ENCODE data around the gene SUCO.
"Not testable (repeated sequence)": the region's sequence is repeated elsewhere in the genome, so short reads cannot be mapped to it uniquely, and the experiment has no call there.

Gene SUCO

GRCh38 chr1:172566196-172566997 lies 33.4 kb downstream of the SUCO start:
- DNase-seq = no peak

DNA sequence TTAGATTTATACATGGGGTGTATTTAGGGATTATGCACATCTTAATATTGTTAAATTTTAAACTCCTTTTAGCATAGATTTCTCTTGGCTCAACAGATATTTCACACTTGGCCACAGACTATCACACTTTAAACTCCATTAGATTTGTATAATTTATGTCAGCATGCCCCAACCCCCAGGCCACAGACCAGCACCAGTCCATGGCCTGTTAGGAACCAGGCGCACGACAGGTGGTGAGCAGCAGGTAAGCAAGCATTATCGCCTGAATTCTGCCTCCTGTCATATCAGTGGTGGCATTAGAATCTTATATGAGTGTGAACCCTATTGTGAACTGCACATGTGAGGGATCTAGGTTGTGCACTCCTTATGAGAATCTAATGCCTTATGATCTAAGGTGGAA lies 34.8 kb downstream of the SUCO start:
- DNase-seq = no peak

DNA sequence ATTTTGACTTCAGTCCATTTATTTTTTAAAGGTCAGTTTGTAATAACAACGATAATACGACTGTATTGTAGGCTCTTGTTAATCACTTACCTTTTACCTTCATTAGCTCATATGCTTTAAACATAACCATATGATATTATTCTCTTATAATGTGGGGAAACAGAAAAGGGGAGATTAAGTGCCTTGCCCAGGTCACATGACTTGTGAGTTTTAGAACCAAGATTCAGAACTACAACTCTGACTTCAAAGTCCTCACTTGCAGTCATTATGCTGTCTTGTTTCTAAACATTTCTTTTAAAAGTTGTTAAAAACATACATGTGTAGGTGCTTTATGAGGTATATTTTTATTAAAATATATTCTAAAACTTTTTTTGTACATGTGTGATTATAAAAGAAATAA lies 41.1 kb downstream of the SUCO start:
- DNase-seq = no peak

DNA sequence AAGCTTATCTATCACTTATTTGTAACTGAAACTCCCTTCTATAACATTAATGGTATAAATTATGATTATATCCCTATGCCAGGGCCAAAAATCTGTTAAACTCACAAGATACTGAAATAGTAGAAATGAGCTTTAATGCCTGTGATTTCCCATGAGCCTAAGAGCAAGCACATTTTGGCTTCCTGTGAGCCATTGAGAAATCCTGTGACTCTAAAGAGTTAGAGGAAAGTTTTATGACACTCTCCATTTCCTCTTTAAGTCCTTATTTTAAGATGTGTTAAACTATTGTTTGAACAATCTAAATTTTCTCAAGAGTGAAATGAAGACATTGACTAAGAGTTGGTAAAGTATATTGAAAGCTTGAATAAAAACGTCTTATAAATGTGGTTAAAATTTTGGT lies 45.6 kb downstream of the SUCO start:
- DNase-seq = no peak

DNA sequence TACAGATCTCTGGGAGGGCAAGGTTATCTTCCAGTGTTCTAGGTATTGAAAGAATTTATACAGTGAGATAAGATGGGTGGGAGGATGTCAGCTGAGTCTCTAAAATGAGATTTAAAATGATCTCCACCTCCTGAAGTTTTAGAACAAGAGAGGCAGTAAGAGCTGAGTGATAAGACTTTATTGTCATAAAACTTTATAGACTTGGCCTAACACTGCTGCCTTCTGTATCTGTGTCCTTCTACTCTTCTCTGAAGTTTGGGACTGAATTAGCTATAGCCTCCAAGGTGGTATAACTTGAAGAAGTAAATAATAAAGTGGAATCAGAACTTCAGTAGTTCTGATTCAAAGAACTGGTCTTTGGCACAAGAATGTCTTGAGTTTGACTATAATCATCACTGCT lies 48.3 kb downstream of the SUCO start:
- DNase-seq = no peak

DNA sequence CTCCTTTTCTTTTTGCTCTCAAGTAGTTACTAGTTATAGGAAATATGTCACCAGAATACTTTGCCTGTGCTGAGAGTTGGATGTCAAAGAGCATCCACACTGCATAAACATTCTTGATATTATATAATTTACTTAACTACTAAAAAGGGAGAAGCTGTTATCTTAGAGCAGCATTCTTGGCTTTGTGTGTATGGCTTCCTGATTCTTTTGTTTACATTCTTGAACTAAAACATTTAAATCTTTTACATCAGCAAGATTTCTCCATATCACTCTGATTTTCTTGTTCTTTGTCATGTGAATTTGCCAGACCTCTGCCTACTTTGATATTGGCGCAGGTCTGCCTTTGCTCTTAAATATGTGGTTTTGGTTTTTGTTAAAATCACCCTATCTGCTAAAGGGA lies 48.8 kb downstream of the SUCO start:
- no peak for DNase-seq

DNA sequence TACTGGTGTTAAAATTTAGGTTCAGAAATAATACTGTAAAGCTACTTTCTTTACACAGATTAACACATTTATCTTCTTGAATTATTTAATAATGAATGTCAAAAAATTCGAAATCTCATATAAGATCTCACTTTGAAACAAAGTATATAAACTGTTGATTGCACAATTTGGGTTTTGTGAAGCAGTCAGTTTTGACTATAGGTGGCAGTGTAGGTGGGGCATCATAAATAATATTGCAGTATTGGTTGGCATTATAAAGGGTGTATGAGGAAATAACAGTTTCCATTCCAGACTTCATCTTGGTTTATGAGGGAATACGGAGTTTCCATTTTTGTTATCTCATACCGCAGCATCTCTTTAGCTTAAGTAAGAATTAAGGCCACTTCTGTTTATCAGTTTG lies 49.9 kb downstream of the SUCO start:
- no peak for DNase-seq

DNA sequence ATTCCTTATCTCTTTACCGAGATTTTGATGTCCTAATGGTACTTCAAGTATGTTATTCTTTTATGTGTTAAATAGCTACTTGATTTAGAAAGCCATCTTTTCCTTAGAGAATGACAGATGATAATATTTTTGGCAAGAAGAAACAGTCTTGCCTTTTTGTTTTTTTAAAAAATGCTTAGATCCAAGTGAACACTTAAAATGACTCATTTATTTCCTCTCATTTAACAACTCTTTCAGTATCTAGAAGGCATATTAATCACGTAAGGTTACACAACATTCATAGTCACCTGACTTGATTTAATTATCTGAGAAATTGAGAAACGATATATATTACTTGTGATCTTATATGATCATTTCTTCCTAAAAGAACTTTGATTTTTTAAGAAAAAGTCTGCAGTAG lies 52.4 kb downstream of the SUCO start:
- no peak for DNase-seq

DNA sequence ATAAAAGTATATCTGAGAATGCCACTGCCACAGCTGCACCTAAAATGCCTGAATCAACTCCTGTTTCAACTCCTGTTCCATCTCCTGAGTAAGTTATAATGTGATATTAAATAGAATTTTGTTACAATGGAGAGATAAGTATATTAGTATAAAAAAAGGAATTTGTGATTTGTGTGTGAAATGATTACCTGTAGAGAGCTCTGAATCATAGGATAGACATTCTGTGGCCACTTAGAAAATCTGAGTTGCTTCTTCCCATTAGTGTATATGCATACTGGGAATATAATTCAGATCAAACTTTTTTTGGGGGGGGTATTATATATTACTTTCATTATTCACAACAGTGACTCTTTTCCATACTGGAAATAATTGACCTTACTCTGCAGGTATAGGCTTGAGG lies 52.9 kb downstream of the SUCO start:
- DNase-seq = no peak

GRCh38 chr1:172588296-172589291 lies 55.6 kb downstream of the SUCO start:
- no peak for DNase-seq

GRCh38 chr1:172589553-172589952 lies 56.6 kb downstream of the SUCO start:
- DNase-seq = no peak

- DNase-seq = not testable (repeated sequence)
Observed at GRCh38 chr1:172591429-172591828, 58.5 kb downstream of the SUCO start.

DNA sequence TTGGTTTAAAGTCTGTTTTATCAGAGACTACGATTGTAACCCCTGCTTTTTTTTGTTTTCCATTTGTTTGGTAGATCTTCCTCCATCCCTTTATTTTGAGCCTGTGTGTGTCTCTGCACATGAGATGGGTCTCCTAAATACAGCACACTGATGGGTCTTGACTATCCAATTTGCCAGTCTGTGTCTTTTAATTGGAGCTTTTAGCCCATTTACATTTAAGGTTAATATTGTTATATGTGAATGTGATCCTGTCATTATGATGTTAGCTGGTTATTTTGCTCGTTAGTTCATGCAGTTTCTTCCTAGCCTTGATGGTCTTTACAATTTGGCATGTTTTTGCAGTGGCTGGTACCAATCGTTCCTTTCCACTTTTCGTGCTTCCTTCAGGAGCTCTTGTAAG lies 62.1 kb downstream of the SUCO start:
- DNase-seq = not testable (repeated sequence)

DNA sequence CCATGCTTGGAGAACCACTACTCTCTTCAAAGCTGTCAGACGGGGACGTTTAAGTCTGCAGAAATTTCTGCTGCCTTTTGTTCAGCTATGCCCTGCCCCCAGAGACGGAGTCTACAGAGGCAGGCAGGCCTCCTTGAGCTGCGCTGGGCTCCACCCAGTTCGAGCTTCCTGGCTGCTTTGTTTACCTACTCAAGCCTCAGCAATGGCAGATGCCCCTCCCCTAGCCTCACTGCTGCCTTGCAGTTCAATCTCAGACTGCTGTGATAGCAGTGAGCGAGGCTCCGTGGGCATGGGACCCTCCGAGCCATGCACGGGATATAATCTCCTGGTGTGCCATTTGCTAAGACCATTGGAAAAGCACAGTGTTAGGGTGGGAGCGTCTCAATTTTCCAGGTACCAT lies 63.8 kb downstream of the SUCO start:
- DNase-seq = not testable (repeated sequence)

DNA sequence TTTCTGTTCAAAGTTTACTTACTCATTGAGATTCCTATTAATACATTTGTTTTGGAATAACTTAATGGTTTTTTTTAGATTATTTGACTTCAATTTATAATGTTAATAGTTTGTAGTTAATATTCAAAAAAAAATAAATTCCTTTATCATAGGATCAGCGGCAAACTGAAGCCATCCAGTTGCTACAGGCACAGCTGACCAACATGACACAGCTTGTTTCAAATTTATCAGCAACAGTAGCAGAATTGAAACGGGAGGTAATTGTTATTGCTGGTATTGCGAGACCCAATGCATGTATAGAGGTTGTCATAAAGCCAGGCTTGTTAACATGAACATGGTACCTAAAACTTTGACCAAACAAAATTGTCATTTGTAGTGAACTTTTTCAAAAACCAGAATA lies 67.0 kb downstream of the SUCO start:
- DNase-seq = no peak

GRCh38 chr1:172600615-172601014 lies 67.7 kb downstream of the SUCO start:
- no peak for DNase-seq

DNA sequence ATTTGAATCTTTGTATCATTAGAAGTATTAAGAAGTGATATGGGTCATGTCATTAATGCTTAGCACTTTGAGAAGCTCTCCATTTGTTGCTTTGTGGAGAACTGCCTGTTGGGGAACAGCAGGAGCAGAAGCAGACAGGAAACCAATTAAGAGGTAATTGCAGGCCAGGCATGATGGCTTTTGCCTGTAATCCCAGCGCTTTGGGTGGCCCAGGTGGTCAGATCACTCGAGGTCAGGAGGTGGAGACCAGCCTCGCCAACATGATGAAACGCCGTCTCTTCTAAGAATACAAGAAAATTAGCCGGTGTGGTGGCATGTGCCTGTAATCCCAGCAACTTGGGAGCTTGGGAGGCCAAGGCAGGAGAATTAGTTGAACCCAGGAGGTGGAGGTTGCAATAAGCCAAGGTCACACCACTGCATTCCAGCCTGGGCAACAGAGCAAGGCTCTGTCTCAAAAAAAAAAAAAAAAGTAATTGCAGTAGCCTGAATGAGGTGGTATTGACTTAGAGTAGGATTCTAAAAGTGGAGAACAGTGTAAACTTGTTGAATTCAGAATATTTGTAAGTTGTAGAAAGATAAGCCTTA lies 68.2 kb downstream of the SUCO start:
- no peak for DNase-seq

DNA sequence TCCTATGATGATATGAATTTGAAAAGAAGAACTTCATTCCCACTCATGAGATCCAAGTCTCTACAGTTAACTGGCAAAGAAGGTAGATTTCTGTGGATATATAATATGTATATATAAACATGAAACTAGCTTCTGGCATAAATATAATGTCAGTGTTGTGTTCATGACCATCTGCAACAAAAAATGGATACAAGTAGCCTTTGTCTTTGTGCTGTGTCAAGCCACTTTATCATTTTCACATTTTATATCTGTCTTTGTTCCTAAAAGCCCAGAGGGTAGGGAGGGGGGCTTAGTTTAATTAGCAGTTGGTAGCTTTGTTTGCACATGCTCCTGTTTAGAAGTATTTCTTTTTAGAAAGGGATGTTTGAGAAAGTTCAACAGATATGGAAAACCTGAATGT lies 69.8 kb downstream of the SUCO start:
- no peak for DNase-seq

DNA sequence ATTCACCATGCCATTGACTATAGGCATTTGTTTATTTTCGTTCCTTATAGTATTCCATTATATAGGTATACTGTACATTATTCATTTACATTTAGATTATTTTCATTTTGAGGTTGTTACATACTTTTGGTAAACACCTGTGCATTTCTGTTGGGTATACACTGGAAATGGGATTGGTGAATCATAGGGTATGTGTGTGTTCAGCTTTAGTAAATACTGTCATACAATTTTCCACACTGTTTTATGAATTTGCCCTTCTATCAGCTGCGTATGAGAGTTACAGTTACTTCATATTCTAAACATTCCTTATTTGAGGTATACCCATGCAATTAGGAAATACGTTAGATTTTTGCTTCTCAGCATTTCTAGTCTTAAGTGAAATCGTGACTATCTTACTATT lies 70.9 kb downstream of the SUCO start:
- DNase-seq = no peak

DNA sequence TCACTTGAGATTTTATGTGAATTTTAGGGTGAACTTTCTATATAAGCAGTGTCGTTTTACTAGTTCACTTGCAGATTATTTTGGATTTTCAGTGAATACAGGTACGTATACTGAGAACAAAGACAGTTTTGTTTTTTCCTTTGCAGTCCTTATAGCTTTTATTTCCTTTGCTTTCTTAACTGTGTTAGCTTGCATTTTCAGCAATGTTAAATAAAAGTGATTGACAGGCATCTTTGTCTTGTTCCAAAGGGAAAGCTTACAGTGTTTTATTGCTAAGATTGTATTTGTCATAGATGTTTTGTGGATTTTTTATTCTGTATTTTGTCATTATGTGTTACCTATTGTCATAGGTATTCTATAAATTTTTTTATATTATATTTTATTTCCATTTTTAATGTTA lies 72.7 kb downstream of the SUCO start:
- no peak for DNase-seq

DNA sequence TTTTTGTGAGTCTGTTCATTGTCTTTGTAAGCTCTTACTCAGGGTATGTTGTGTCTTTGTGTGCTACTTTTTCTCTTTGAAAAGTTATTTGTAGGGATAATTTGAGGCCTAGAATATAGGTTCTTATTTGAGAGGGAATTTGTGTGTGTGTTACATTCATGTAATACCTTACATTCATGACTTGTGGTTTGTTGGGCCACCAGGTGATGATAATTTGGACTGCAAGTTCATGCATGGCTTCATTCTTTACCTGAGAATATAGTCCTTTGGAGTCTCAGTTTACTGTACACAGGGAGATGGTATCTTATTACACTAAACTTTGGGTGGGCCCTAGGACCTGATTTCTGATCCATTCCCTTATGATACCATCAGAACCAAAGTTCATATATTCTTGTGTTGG lies 74.2 kb downstream of the SUCO start:
- no peak for DNase-seq

- no peak for DNase-seq
Observed at GRCh38 chr1:172608098-172608601, 75.2 kb downstream of the SUCO start.

DNA sequence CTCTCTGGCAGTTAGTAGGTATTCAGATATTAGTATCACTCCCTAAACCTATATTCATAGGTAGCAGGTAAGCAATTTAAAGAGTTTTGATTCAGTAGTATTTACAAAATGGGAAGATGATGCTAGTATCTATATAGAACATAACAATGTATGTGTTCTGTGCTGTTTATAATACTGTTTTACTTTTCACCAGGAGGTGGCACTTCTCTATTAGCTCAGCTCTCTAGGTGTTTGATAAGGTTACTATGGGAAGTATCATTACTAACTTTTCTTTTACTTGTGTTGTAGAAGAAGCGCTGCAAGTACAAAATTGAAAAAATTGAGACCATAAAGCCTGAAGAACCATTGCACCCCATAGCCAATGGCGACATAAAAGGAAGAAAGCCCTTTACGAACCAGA lies 76.6 kb downstream of the SUCO start:
- no peak for DNase-seq

GRCh38 chr1:172612478-172612877 lies 79.5 kb downstream of the SUCO start:
- DNase-seq = no peak

Measured in RPMI8226 (cell line).